Suprapubic skin (tissue), 4 donors: ENCODE measurements around the gene LMF1. TPM values are rescaled to one million over a fixed set of nuclear protein-coding genes. Genes with fewer than 3 reads are reported as not detected.

Source experiments
- DNase-seq, 2 donors: peaks; one replicate each; pipeline ENCODE4 v3.0.0-alpha.2; 2019; ENCODE audit warnings: low spot score in 2 of 2
- H3K27ac ChIP-seq: fragments of 200-600 bp; sonication (generic); one replicate; pipeline ENCODE4 v1.5.1; 2019
- H3K27me3 ChIP-seq: fragments of 200-600 bp; sonication (generic); one replicate; pipeline ENCODE4 v1.5.1; 2019
- H3K36me3 ChIP-seq: fragments of 200-600 bp; sonication (generic); one replicate; pipeline ENCODE4 v1.5.1; 2019
- H3K4me1 ChIP-seq: fragments of 200-600 bp; sonication (generic); one replicate; pipeline ENCODE4 v1.5.1; 2019
- H3K4me3 ChIP-seq: fragments of 200-600 bp; sonication (generic); one replicate; pipeline ENCODE4 v1.5.1; 2019; ENCODE audit warnings: mild to moderate bottlenecking
- H3K9me3 ChIP-seq: fragments of 200-600 bp; sonication (generic); one replicate; pipeline ENCODE4 v1.5.1; 2019
- CTCF ChIP-seq, 2 donors: fragments of 200-600 bp in 1 of 2; fragments of 450-650 bp in 1 of 2; sonication (generic) in 1 of 2; IDR thresholded peaks; one replicate each; pipeline ENCODE4 v1.5.1; 2016 to 2019; ENCODE audit warnings: antibody characterized with exemption in 2 of 2, mild to moderate bottlenecking in 1 of 2, moderate library complexity in 1 of 2
- EP300 ChIP-seq: sonication (generic); formaldehyde crosslinking; IDR thresholded peaks from one replicate; pipeline ENCODE4 v1.6.1; 2017; ENCODE audit warnings: antibody characterized with exemption
- POLR2A ChIP-seq, 2 donors: fragments of 450-650 bp; IDR thresholded peaks; one replicate each; pipeline ENCODE4 v1.6.1; 2017; ENCODE audit warnings: antibody characterized with exemption in 2 of 2, mild to moderate bottlenecking in 2 of 2, moderate library complexity in 2 of 2
- POLR2AphosphoS5 ChIP-seq, 3 donors: sonication (generic); formaldehyde crosslinking; IDR thresholded peaks; one replicate each; pipeline ENCODE4 v1.6.1; 2017; ENCODE audit warnings: antibody characterized with exemption in 3 of 3
- WGBS: methylation state at CpG from one replicate; pipeline ENCODE4 v1.1.5; 2018; 5-methylcytosine and 5-hydroxymethylcytosine counted together
- total RNA-seq, 4 donors: library from RNA; depleted of rRNA; stranded (reverse); fragments of >200 nt; gene quantifications; one replicate each; pipeline ENCODE4 v1.1.0, GENCODE V29; 2016

The LMF1 gene
- total RNA-seq, 4 donors from 2014 or later, result 32.1 to 117 (median 38.0) TPM

DNA sequence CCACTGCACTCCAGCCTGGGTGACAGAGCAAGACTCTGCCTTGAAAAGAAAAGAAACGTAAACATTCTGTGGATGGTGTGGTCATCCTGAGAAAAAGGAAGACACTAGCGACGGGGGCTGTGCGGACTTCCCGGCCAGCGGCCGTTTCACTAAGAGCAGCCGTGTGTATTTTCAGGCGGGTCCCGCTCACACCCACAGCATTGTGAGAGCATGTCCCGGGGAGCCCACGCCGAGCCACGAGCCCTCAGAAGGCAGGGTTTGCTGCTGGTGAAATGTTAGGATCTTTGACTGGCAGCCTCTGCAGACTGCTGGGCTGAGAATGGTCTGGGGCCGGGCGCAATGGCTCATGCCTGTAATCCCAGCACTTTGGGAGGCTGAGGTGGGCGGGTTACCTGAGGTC lies 40.3 kb downstream of the LMF1 start:
- Histone ChIP-seq H3K27ac (no peak overlapping the region), H3K27me3 (no peaks in the 10 kb centered on the region), H3K9me3 (no peaks in the 10 kb centered on the region), H3K4me1 (no peaks in the 10 kb centered on the region), H3K36me3 (peaks cover 68% of the 10 kb centered on the region), H3K4me3 (no peak overlapping the region)
- no peak for DNase-seq
- TF ChIP-seq EP300 (no peak), POLR2AphosphoS5 (IDR thresholded peaks at IDR 0.05) (no peak), POLR2A (IDR thresholded peaks at IDR 0.05) (no peak), CTCF (IDR thresholded peaks at IDR 0.05) (no peak)
- WGBS, result 97% methylated on average over 15 of the region's 17 CpGs

DNA sequence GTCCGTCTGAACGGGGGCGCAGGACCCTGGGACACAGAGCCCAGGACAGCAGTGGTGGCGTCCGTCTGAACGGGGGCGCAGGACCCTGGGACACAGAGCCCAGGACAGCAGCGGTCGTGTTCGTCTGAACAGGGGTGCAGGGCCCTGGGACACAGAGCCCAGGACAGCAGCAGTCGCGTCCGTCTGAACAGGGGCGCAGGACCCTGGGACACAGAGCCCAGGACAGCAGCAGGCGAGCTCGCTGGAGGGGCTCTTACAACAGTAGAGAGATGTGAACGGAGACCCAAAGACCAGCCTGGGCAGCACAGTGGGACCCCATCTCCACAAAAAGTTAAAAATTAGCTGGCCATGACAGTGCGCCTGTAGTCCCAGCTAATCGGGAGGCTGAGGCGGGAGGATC lies 40.7 kb downstream of the LMF1 start:
- WGBS, result 92% methylated on average over 19 of the region's 20 CpGs

GRCh38 chr16:929227-930073 lies 41.3 kb downstream of the LMF1 start:
- no peaks in the 10 kb centered on the region for H3K9me3 ChIP-seq
- H3K4me3 ChIP-seq, result no peak overlapping the region
- H3K36me3 ChIP-seq, result peaks cover 65% of the 10 kb centered on the region
- H3K27ac ChIP-seq, result no peak overlapping the region
- no peaks in the 10 kb centered on the region for H3K4me1 ChIP-seq
- DNase-seq, result no peak
- H3K27me3 ChIP-seq, result no peaks in the 10 kb centered on the region
- TF ChIP-seq CTCF (IDR thresholded peaks at IDR 0.05) (no peak), POLR2A (IDR thresholded peaks at IDR 0.05) (no peak), POLR2AphosphoS5 (IDR thresholded peaks at IDR 0.05) (no peak), EP300 (no peak)
- 93% methylated on average over 40 of the region's 45 CpGs for WGBS

More for the DNA sequence above, 40.7 kb downstream of the LMF1 start:
- no peak overlapping the region for H3K27ac ChIP-seq
- H3K4me3 ChIP-seq, result no peak overlapping the region
- H3K36me3 ChIP-seq, result peaks cover 68% of the 10 kb centered on the region
- DNase-seq, result no peak
- no peaks in the 10 kb centered on the region for H3K27me3 ChIP-seq
- no peak for TF ChIP-seq POLR2AphosphoS5 (IDR thresholded peaks at IDR 0.05)
- no peak for TF ChIP-seq EP300
- TF ChIP-seq CTCF (IDR thresholded peaks at IDR 0.05), result no peak
- TF ChIP-seq POLR2A (IDR thresholded peaks at IDR 0.05), result no peak
- no peaks in the 10 kb centered on the region for H3K4me1 ChIP-seq
- no peaks in the 10 kb centered on the region for H3K9me3 ChIP-seq

GRCh38 chr16:928526-928925 lies 42.3 kb downstream of the LMF1 start:
- Histone ChIP-seq H3K36me3 (peaks cover 60% of the 10 kb centered on the region), H3K4me3 (no peak overlapping the region), H3K27me3 (no peaks in the 10 kb centered on the region), H3K4me1 (no peaks in the 10 kb centered on the region), H3K27ac (no peak overlapping the region), H3K9me3 (no peaks in the 10 kb centered on the region)
- no CpG with 5 or more reads among the region's 11 CpGs for WGBS
- DNase-seq, result no peak
- TF ChIP-seq POLR2AphosphoS5 (IDR thresholded peaks at IDR 0.05), result no peak
- no peak for TF ChIP-seq POLR2A (IDR thresholded peaks at IDR 0.05)

DNA sequence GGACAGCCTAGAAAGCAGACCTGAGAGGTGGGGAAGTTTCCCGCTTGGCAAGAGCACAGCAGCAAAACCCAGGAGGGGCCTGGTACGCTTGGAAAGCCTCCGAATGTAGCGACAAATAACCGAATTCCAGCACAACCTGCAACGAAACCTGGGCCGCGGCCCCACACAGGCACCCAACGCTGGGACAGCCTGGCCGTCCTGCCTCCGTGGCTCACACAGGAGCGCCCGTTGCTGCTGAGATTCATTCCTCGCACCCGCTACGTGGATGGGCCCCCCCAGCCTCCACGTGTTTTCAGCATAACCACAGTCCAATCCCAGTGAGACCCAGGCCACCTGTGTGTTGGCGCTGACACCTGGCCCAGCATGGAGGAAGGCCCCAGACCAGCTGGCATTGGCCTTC lies 42.9 kb downstream of the LMF1 start:
- TF ChIP-seq EP300 (no peak), POLR2A (IDR thresholded peaks at IDR 0.05) (no peak), POLR2AphosphoS5 (IDR thresholded peaks at IDR 0.05) (no peak), CTCF (IDR thresholded peaks at IDR 0.05) (no peak)
- WGBS, result 97% methylated on average over 17 of the region's 18 CpGs
- H3K36me3 ChIP-seq, result peaks cover 61% of the 10 kb centered on the region

More for the DNA sequence above, 42.9 kb downstream of the LMF1 start:
- H3K27me3 ChIP-seq, result no peaks in the 10 kb centered on the region
- no peak for DNase-seq
- H3K9me3 ChIP-seq, result no peaks in the 10 kb centered on the region
- no peak overlapping the region for H3K27ac ChIP-seq
- no peaks in the 10 kb centered on the region for H3K4me1 ChIP-seq
- H3K4me3 ChIP-seq, result no peak overlapping the region
